EL (cell line): ENCODE data around the gene MATK.
A peak's percentile ranks its signal among the peaks of the same experiment; 100 is the strongest.
"Not testable (repeated sequence)": the region's sequence is repeated elsewhere in the genome, so short reads cannot be mapped to it uniquely, and the experiment has no call there.

Experiments used
- DNase-seq: peaks from one replicate; pipeline ENCODE4 v3.0.0-alpha.2; 2016

MATK gene

DNA sequence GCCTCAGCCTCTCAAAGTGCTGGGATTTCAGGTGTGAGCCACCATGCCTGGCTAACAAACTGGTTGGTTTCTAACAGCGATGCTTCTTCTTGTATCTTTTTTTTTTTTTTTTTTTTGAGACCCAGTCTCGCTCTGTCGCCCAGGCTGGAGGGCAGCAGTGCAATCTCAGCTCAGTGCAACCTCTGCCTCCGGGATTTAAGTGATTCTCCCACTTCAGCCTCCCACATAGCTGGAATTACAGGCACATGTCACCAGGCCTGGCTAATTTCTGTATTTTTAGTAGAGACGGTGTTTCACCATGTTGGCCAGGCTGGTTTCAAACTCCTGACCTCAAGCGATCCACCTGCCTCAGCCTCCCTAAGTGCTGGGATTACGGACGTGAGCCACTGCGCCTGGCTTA lies 30.0 kb upstream of the MATK start:
- DNase-seq = not testable (repeated sequence)

DNA sequence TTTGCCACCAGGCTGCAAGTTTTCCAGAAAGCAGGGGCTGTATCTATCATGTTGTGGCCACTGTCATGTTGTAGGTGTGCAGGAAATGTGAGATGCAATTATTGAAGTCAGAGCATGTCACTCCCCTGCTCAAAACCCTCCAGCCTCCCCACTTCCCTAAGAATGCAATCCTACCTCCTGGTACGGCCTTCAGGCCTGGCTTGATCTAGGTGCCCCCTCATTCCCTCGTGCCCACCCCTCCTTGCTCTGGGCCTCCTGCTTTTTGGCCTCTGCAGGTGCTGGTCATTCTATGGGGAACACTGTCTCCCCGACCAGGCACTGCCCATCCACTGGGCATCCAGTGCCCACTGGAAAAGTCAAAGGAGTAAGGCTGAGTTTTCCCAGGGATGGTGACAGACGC lies 28.5 kb upstream of the MATK start:
- no peak for DNase-seq

DNA sequence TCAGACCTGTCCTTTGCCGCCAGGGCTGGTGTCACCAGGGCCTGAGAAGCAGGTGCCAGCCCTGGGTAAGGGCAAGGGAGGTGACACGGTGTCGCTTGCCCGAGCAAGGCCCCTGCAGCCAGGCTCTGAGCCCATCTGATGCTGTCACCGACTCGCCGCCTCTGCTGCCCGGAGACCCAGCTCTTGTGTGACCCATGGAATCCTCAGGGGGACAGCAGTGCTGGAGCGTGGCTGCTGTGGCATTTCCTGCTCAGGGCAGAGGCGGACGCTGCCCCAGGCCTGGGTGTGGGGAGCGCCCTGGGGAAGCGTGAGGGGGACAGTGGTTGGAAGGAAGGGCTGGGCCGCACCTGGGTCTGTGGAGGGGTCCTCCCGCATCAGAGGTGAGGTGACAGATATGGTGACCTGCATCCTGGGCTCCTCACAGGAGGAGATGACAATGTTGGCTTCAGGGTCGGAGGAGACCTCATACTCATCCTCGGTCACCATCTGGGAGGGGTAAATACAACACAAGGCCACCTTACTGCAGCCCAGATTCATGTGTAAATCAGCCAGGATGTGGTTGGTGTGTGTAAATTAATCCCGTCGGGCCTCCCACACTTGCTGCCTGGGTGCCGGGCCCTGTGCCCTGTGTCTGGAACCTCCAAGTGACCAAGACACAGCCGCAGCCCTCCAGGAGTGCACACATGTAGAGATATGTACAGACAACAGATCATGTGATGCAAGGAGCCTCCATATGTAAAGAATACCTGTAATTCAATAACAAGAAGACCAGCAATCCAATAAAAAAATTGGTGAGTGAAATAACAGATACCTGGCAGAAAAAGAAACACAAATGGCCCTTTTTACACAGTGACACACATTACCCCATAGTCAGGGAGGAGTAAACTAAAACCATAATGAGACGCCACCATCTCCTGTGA lies 27.6 kb upstream of the MATK start:
- DNase-seq = no peak

DNA sequence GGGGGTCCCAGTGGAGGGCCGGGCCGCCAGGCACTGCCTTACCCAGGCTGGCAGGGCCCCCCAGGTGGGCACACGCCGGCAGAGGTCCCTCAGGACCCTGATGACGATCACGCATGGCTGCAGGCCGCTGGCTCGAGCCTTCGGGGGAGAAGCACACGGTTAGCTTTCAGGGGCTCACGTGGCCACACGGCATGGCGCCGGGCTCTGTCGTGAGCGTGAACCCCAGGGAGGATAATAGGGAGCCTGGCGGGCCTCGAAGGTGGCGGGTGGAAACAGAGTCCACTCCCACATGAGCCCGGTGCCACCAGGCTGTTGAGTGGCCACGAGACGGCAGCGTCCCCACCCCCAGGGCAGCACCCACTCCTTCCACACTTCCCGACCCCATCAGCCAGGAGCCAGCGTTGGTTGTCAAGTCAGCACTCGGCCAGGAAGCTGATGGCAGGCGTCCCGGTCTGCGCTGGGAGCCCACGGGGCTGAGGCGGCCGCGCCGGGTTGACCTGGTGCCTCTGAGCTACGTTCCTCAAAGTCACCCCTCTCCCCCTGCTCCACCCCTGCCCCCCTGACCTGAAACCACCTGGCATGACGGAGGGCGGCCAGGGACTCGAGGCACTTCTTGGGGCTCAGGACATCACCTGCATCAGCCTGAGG lies 24.7 kb upstream of the MATK start:
- no peak for DNase-seq

GRCh38 chr19:3809881-3810707 lies 23.9 kb upstream of the MATK start:
- DNase-seq = no peak

- DNase-seq = no peak
Measured at GRCh38 chr19:3808420-3809143, 22.4 kb upstream of the MATK start.

GRCh38 chr19:3807574-3808354 lies 21.6 kb upstream of the MATK start:
- no peak for DNase-seq

GRCh38 chr19:3807131-3807480 lies 20.9 kb upstream of the MATK start:
- no peak for DNase-seq

GRCh38 chr19:3805859-3806258 lies 19.7 kb upstream of the MATK start:
- no peak for DNase-seq

DNA sequence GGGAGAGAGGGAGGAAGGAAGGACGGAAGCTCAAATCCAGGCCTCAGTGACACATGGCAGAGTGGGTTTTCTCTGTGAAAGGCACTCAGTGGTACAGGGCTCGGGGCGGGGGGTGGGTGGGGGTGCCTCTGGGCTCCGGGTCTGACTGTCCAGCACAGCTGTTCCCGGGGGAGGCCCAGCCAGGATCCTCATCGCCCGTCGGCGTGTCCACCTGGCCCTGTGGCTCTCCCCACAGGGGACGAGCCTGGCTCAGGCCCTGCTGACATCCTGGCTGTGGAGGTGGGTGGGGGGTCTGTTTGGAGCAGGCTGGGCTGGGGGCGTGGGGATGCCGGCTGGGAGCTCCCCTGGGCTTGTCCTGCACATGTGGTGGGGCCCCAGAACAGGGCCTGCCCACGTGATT lies 18.2 kb upstream of the MATK start:
- no peak for DNase-seq

DNA sequence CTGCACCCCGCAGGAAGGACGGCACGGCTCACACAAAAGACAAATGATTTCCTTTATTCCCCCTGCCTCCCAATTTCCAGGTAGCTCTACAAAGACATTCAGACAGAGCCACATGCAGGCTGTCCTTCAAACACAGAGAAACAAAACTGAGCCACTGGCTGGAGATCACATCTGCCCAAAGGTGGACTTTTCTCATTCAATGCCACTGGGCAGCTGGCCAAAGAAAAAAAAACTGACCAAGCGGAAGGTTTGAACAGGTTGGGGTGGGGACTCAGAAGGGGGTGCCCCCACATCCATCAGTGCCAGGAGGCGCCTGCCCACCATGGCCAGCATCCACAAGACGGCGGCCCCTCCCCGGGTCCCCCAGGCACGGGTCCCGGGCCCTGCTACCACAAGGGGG lies 17.8 kb upstream of the MATK start:
- DNase-seq = no peak

DNA sequence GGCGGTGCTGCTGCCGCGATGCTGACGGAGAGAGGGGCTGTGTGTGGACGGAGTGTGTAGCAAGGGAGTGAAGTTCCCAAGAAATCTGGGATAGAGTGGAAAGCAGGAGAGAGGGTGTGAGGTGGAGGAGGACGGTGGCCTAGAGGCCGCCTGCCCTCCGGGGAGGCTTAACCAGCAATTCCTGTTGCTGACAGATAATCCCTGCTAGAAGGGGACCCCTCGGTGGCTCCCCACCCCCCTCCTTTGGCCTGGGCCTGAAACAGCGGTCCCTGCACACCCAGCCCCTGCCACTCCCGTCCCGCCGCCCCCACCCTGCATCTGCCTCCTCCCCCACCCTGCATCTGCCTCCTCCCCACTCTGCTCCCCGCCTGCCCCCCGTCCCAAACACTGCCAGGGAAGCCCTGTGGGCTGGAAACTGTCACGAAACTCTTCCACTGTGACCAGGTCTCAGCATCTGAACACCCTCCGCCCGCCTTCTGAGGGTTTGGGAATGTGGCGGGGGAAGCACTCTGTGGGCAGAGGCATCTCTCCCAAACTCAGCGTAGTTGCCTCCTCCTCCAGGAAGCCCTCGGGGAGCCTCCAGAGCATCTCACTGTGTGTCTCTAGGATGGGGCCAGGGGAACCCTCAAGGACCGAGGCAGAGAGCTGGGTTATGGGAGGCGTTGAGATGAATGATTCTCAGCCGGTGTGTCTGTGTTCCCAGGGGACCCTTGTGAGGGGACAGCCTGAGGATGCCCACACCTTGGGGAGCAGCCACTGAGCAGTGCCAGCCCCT lies 17.1 kb upstream of the MATK start:
- no peak for DNase-seq

GRCh38 chr19:3801412-3802096 lies 15.4 kb upstream of the MATK start:
- peak; percentile 12 for DNase-seq

DNA sequence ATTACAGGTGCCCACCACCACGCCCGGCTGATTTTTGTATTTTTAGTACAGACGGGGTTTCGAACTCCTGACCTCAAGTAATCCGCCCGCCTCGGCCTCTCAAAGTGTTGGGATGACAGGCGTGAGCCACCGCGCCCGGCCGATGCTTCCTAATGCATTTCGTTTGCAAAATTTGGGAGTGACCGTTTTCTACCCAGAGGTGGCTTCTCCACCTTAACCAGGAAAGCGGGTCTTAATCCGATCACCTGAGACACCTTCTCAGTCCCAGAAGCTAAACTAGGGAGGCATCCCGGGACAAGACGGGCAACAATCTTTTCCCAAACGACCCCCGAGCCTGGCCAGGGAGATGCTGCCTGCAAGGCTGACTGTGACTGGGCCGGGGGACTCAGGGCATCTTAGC lies 14.8 kb upstream of the MATK start:
- no peak for DNase-seq

DNA sequence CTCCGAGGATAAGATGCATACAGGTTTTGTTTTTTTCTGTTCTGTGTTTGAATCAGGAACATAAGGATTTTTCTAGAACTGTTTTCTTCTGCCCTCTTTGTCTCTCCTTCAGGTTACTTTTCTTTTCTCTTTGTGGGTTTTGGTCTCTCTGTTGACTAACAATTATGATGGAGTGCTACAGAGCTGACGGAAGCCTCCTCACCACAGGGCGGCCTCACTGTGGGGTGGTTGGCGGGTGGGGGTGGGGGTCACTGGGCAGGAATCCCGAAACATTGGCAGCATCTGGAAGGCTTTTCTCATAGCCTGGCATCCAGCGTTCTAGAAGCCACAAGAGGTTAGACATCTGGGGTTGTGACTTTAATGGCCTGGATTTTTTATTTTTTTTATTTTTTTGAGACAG lies 12.0 kb upstream of the MATK start:
- DNase-seq = no peak

GRCh38 chr19:3796358-3796757 lies 10.2 kb upstream of the MATK start:
- DNase-seq = no peak

GRCh38 chr19:3793799-3794198 lies 7.6 kb upstream of the MATK start:
- no peak for DNase-seq

- no peak for DNase-seq
Measured at GRCh38 chr19:3792114-3792513, 5.9 kb upstream of the MATK start.

DNA sequence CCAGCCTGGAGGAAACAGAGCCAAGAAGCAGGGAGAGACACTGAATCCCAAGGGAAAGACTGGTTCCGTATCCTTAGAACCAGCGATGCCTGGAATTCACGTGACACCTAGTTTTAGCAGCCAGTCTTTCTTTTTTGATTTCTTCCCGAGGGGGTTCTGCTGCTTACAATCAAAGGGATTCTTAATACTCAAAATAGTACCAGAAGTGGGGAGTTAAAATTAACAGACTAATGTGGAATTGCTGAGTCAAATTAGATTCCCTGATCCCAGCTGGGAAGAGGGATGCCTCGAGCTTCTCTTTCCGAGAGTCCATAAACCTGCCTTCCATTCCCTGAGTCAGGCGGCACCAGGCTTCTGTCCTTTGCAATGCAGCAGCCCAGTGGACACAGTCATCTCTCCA lies 4.8 kb upstream of the MATK start:
- DNase-seq = no peak

GRCh38 chr19:3790209-3790734 lies 4.1 kb upstream of the MATK start:
- no peak for DNase-seq
